Astrocyte (in vitro differentiated cells and primary cell): ENCODE measurements around the gene MYH15.

ENCODE experiments used
- CTCF ChIP-seq: IDR thresholded peaks from 2 replicates; pipeline ENCODE4 v1.5.1; 2011; ENCODE audit warnings: low read depth, mild to moderate bottlenecking, inconsistent platforms, low read length, moderate library complexity; ENCODE audit not compliant: insufficient read depth
- EZH2 ChIP-seq: IDR thresholded peaks from 2 replicates; pipeline ENCODE4 v1.6.1; 2012; ENCODE audit warnings: mild to moderate bottlenecking, low read length, inconsistent platforms; ENCODE audit not compliant: insufficient read depth

GRCh38 chr3:108474581-108474980, 35.8 kb downstream of the MYH15 start:
- no peak for TF ChIP-seq CTCF
- TF ChIP-seq EZH2, result no peak
